HG03565 (cell line): ENCODE results near the gene PLCG2.
"Not testable (repeated sequence)": the region's sequence is repeated elsewhere in the genome, so short reads cannot be mapped to it uniquely, and the experiment has no call there.

Experiments
- ATAC-seq: cut with Tn5 transposase; IDR thresholded peaks from one replicate; pipeline ENCODE4 v1.9.1; 2021; ENCODE audit warnings: mild to moderate bottlenecking, moderate library complexity; ENCODE audit not compliant: unreplicated experiment

Gene PLCG2

DNA sequence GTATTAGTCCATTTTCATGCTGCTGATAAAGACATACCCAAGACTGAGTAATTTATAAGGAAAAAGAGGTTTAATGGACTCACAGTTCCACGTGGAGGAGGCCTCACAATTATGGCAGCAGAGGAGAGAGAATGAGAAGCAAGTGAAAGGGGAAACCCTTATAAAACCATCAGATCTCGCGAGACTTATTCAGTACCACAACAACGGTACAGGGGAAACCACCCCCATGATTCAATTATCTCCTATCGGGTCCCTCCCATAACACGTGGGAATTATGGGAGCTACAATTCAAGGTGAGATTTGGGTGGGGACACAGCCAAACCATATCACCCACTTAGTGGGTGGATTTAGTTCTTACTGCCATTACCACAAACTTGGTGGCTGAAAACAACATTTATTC lies 155.6 kb downstream of the PLCG2 start:
- not testable (repeated sequence) for ATAC-seq

GRCh38 chr16:81936209-81937000 lies 157.3 kb downstream of the PLCG2 start:
- ATAC-seq, result no peak

GRCh38 chr16:81937305-81938038 lies 158.4 kb downstream of the PLCG2 start:
- ATAC-seq, result no peak

GRCh38 chr16:81938326-81939163 lies 159.5 kb downstream of the PLCG2 start:
- no peak for ATAC-seq

GRCh38 chr16:81939164-81940056 lies 160.3 kb downstream of the PLCG2 start:
- ATAC-seq, result no peak

DNA sequence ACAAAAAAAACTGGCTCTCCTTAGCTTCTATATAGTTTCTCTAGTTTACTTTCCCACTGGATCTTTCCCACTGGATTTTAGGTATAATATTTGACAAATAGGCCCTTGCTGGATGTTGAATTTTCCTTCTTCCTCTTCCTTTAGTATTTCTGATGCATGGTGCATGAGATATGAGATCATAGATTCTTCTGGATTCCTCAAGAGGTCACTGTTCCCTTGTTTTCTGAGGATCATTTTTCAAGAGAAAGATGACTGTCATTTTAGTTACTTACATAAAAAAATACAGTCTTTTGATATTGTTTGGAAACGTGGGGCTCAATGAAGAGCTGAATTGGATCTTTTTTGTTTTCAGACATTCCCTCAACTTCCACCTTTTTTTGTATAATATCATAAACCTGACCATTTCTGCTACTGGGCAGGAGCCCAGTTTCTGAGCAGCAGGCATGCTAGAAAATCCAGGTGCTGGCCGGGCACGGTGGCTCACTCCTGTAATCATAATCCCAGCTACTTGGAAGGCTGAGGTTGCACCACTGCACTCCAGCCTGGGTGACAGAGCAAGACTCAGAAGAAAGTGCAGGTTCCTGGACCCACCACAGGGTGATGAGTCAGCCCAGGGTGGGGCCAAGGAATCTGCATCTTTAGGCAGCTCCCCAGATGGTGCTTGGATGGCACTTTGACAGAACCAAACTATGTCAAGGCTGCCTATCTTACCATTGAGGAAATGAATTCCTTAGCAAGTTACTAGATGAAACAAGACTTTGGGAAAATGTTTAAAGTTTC lies 161.9 kb downstream of the PLCG2 start:
- ATAC-seq, result no peak

DNA sequence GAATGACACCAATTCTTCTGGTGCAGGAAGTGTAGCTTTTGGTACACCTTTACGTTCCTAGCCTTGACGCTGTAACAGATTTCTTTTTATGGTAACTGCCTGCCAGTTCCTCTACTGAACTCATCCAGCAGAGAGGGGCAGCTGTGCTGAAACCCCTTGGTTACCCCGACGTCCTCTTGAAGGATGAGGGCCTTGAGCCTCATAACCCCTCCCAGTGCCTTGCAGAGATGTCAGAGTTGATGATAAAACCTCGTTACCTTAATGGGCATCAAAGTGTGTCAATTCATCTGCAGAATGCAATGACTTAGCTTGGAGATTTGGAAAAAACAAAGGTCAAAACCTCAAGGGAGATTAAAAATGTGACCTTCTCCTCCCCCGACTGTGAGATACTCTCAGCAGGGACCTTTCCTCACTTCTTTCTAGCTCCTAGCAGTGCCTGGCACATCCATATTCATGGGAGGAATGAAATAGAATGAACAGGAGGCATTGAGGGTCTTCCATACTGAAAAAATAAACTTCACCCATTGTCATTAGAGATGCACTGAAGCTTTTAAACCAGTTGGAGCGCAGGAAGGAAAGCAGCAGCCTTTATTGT lies 163.0 kb downstream of the PLCG2 start:
- ATAC-seq, result no peak

DNA sequence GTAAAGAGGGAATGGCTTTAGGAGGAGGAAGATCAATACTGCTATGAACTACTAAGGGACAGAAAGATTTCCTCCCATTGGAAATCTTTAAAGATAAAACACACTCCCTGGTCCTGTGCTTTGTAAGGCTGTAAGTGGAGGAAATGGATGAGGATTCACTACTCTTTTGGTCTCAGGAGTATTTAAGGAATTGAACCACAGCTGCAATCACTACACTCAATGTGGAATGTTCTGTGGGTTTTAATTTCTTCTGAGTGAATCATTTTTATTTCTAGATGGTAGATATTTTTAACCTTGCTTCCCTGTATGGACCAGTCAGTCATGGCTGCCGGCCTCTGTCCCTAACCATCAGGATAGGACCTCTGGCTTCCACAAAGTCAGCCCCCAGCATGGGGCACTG lies 166.6 kb downstream of the PLCG2 start:
- ATAC-seq, result no peak

GRCh38 chr16:81946206-81946605 lies 167.1 kb downstream of the PLCG2 start:
- ATAC-seq, result no peak

- ATAC-seq, result no peak
Observed at GRCh38 chr16:81951564-81951963, 172.5 kb downstream of the PLCG2 start.

DNA sequence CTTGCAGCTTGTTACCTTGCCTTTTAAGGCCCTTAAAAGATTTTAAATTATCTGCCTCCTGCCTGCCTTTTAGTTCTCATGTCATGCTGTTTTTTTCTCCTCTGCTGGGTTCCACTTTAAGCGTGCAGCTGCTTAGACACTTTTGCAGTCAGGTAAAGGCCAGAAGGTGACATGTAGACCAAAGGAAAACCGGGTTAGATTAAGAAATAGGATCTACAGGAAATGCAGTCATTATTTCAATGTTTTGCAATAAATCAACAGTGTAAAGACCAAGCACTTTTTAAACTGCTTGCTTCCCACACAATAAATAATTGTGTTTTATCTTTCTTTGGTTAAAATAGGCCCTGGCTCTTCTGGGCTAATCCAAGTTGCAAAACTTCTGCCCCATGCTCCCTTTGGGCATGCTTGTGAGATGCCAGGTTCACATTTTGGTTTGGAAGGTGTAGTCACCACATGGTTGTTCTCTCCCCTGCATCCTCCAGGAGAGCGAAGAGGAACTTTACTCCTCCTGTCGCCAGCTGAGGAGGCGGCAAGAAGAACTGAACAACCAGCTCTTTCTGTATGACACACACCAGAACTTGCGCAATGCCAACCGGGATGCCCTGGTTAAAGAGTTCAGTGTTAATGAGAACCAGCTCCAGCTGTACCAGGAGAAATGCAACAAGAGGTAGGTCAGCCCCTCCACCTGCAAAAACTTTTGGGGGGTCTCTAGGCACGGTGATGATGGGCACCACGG lies 177.3 kb downstream of the PLCG2 start:
- ATAC-seq, result no peak

- no peak for ATAC-seq
Observed at GRCh38 chr16:81964808-81965207, 185.7 kb downstream of the PLCG2 start.

GRCh38 chr16:81967358-81967757 lies 188.3 kb downstream of the PLCG2 start:
- ATAC-seq, result no peak

GRCh38 chr16:81971853-81972252 lies 192.8 kb downstream of the PLCG2 start:
- ATAC-seq, result no peak

DNA sequence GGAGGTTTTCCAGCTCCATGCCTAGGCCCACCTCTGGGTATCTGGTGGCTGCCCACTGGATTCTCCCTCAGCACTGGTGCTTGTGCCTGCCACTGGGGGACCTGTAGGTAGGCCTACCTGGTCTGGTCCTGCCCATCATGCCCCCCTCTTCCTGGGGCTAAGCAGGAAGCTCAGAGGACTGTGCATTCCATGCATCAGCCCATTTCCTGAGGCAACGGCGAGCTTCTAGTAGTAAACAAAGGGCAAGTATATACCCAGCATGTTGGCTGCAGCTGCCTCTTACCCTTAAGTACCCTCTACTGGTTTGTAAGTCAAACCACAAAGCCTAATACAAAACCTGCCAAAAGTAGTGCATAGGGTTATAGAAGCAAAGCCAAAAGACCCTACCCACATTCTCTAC lies 194.6 kb downstream of the PLCG2 start:
- ATAC-seq, result no peak

- ATAC-seq, result no peak
Observed at GRCh38 chr16:81975637-81976036, 196.5 kb downstream of the PLCG2 start.

DNA sequence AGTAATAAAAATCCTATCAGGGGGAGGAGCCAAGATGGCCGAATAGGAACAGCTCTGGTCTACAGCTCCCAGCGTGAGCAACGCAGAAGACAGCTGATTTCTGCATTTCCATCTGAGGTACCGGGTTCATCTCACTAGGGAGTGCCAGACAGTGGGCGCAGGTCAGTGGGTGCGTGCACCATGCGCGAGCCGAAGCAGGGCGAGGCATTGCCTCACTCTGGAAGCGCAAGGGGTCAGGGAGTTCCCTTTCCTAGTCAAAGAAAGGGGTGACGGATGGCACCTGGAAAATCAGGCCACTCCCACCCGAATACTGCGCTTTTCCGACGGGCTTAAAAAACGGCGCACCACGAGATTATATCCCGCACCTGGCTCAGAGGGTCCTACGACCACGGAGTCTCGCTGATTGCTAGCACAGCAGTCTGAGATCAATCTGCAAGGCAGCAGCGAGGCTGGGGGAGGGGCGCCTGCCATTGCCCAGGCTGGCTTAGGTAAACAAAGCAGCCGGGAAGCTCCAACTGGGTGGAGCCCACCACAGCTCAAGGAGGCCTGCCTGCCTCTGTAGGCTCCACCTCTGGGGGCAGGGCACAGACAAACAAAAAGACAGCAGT lies 198.3 kb downstream of the PLCG2 start:
- not testable (repeated sequence) for ATAC-seq

DNA sequence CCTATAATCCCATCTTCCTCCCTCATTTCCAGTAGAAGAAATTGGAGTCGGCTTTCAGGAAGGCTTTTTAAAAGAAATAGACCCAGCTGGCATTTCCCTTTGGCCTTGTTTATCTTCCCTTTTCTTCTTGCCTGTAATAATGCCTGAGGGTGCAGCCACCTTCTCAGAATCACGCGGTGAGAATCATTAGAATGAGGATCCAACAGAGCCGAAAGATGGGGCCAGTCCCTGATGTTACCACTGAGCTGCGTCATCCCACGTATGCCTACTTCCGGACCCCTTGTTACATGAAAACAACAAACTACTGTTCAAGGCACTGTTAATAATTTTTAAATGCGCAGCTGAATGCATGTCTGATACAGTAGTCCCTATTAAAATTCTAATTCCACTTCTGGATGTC lies 208.0 kb downstream of the PLCG2 start:
- no peak for ATAC-seq
